Ovary (tissue), 3 donors: ENCODE measurements around the gene LZTS3.

ENCODE experiments used
- POLR2A ChIP-seq: fragments of 450-650 bp; IDR thresholded peaks from one replicate; pipeline ENCODE4 v1.6.1; 2017; ENCODE audit warnings: antibody characterized with exemption, mild to moderate bottlenecking, moderate library complexity
- TF ChIP-seq, protein P1 (sequence below), 3 donors: fragments of 450-650 bp in 2 of 3; fragments of 200-600 bp in 1 of 3; IDR thresholded peaks; one replicate each; pipeline versions ENCODE4 v1.5.1 to v1.8.0; 2016 to 2022; ENCODE audit warnings: antibody characterized with exemption in 3 of 3, mild to moderate bottlenecking in 1 of 3
- donor health status: DM: no; HTN: no; CAD: no.

- TF ChIP-seq, protein P1, sequence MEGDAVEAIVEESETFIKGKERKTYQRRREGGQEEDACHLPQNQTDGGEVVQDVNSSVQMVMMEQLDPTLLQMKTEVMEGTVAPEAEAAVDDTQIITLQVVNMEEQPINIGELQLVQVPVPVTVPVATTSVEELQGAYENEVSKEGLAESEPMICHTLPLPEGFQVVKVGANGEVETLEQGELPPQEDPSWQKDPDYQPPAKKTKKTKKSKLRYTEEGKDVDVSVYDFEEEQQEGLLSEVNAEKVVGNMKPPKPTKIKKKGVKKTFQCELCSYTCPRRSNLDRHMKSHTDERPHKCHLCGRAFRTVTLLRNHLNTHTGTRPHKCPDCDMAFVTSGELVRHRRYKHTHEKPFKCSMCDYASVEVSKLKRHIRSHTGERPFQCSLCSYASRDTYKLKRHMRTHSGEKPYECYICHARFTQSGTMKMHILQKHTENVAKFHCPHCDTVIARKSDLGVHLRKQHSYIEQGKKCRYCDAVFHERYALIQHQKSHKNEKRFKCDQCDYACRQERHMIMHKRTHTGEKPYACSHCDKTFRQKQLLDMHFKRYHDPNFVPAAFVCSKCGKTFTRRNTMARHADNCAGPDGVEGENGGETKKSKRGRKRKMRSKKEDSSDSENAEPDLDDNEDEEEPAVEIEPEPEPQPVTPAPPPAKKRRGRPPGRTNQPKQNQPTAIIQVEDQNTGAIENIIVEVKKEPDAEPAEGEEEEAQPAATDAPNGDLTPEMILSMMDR (IDR thresholded peaks at IDR 0.05) = no peak
- TF ChIP-seq POLR2A = no peak
Observed at GRCh38 chr20:3167738-3168078, 5.6 kb downstream of the LZTS3 start.
